GM19397 (cell line): ENCODE results near the gene FSIP1.

Experiments
- ATAC-seq: cut with Tn5 transposase; IDR thresholded peaks from one replicate; pipeline ENCODE4 v1.9.1; 2021; ENCODE audit warnings: mild to moderate bottlenecking, moderate library complexity; ENCODE audit not compliant: unreplicated experiment

Gene FSIP1

GRCh38 chr15:39558421-39558820 lies 224.2 kb downstream of the FSIP1 start:
- ATAC-seq: no peak

- no peak for ATAC-seq
Measured at GRCh38 chr15:39556461-39556860, 226.2 kb downstream of the FSIP1 start.

- no peak for ATAC-seq
Measured at GRCh38 chr15:39555885-39556284, 226.8 kb downstream of the FSIP1 start.

- no peak for ATAC-seq
Measured at GRCh38 chr15:39554746-39555387, 227.8 kb downstream of the FSIP1 start.

GRCh38 chr15:39553947-39554693 lies 228.5 kb downstream of the FSIP1 start:
- ATAC-seq: no peak

- ATAC-seq: no peak
Measured at GRCh38 chr15:39552556-39552955, 230.1 kb downstream of the FSIP1 start.

GRCh38 chr15:39551476-39551875 lies 231.2 kb downstream of the FSIP1 start:
- no peak for ATAC-seq
